ENCODE data around the gene COX4I1. TPM values are rescaled to one million over a fixed set of nuclear protein-coding genes. Genes with fewer than 3 reads are reported as not detected.

Gene COX4I1
- total and polyA plus RNA-seq, 2 of the 8 experiments (the other 6 are each of a cell fraction or from before 2014, with no cell fraction given): 507 to 707 TPM

- Histone ChIP-seq H4K8ac (ENCODE audit: extremely low read depth, insufficient read depth, low read length) (0 out of 2 replicates have a peak overlapping the region, but pooled peaks have one; percentile 53), H3K9me3 (ENCODE audit: insufficient read depth in 2 of 2, low read depth in 1 of 2, low read length in 1 of 2) (no peaks in the 10 kb centered on the region), H2BK12ac (ENCODE audit: low read depth, low read length) (no peak overlapping the region), H3K27me3 (replicated peaks in 1 of 4; ENCODE audit: control insufficient read depth in 3 of 4, extremely low read depth in 1 of 4, insufficient read depth in 3 of 4, low read length in 3 of 4) (no peaks in the 10 kb centered on the region), H2BK5ac (ENCODE audit: low read depth, low read length) (no peak overlapping the region), H4K20me1 (replicated peaks in 1 of 2; ENCODE audit: control insufficient read depth in 1 of 2, insufficient read depth in 2 of 2, low read length in 2 of 2) (peaks cover 6 to 14% of the 10 kb centered on the region in 2 experiments), H4K5ac (ENCODE audit: insufficient read length, low read depth, low read length) (no peak overlapping the region), H3K14ac (ENCODE audit: insufficient read length) (no peak overlapping the region), H3K9ac (replicated peaks in 1 of 4; ENCODE audit: extremely low read depth in 1 of 4, low read depth in 3 of 4, low read length in 3 of 4) (peak overlapping the region in 3 of 4 experiments; percentile 70 to 88 (median 84); a peak in 6 of 7 replicates), H2AK5ac (ENCODE audit: low read depth, low read length) (no peak overlapping the region), H3K23me2 (ENCODE audit: low read depth, low read length) (peaks cover 6% of the 10 kb centered on the region), H3K4me3 (ENCODE audit: extremely low read depth in 1 of 4, insufficient read depth in 2 of 4, low read depth in 3 of 4, low read length in 4 of 4) (peak overlapping the region; percentile 82 to 97 (median 95)), H3K4ac (replicated peaks; ENCODE audit: insufficient read length, low read depth, low read length) (no peak overlapping the region), H3K4me2 (ENCODE audit: insufficient read depth in 1 of 2, low read depth in 2 of 2, low read length in 2 of 2) (peak overlapping the region; percentile 72 to 78), H4K91ac (replicated peaks; ENCODE audit: insufficient read length, low read length) (no peak overlapping the region), H3K18ac (ENCODE audit: extremely low read depth, low read length) (no peak overlapping the region), H2BK20ac (ENCODE audit: low read length) (no peak overlapping the region), H3K27ac (ENCODE audit: low read depth, low read length) (peak overlapping the region; percentile 81; the same call in 1 of the 2 replicates), H3K79me2 (ENCODE audit: control insufficient read depth in 1 of 2, insufficient read depth in 2 of 2, low read length in 2 of 2) (peaks cover 28 to 69% of the 10 kb centered on the region in 2 experiments), H3K36me3 (ENCODE audit: control insufficient read depth in 2 of 4, insufficient read depth in 4 of 4, low read length in 3 of 4) (peaks cover 27 to 60% (median 44%) of the 10 kb centered on the region in 4 experiments), H3K79me1 (ENCODE audit: low read depth, low read length) (peaks cover 4% of the 10 kb centered on the region), H2BK120ac (replicated peaks; ENCODE audit: low read depth, low read length) (no peak overlapping the region), H2AFZ (ENCODE audit: low read length) (no peak overlapping the region), H3K4me1 (replicated peaks in 1 of 4; ENCODE audit: control insufficient read depth in 3 of 4, insufficient read depth in 4 of 4, low read length in 3 of 4) (peaks cover 0 to 3% (median 0%) of the 10 kb centered on the region in 4 experiments; a peak in 1 of 7 replicates), H3K56ac (replicated peaks; ENCODE audit: insufficient read length, low read depth, low read length) (no peak overlapping the region), H3K23ac (ENCODE audit: insufficient read length) (no peak overlapping the region), H2BK15ac (ENCODE audit: low read length) (no peak overlapping the region)
- no peak for FAIRE-seq
- no peak for DNase-seq (ENCODE audit: low read depth in 1 of 2, low spot score in 2 of 2)
- CTCF ChIA-PET (ENCODE audit: partially characterized antibody): interaction anchor here (1.0 to 4.9 kb wide), 3 partner anchors 20 to 48 kb away, joined by 3 to 38 read pairs (median 3); no protein-coding TSS in a partner anchor
- POLR2A ChIA-PET (ENCODE audit: partially characterized antibody): interaction anchor here (0.8 to 1.5 kb wide), 9 partner anchors 9 to 222 kb away, joined by 3 to 8 read pairs (median 3); no protein-coding TSS in a partner anchor
- TF ChIP-seq SIN3A (conservative IDR thresholded peaks at IDR 0.05 in 1 of 2, IDR thresholded peaks at IDR 0.05 in 1 of 2; ENCODE audit: low read depth in 1 of 2, low read length in 2 of 2) (no peak), USF2 (IDR thresholded peaks at IDR 0.05; ENCODE audit: low read length) (no peak), E2F6 (IDR thresholded peaks at IDR 0.05) (no peak)
- WGBS, 2 experiments (ENCODE audit: extremely low coverage in 1 of 2, insufficient coverage in 1 of 2, insufficient read length in 1 of 2, insufficient replicate concordance in 2 of 2, low coverage in 1 of 2, low lambda C conversion rate in 2 of 2, missing lambda C conversion rate in 1 of 2): 30% methylated on average over 9 of the region's 9 CpGs; no CpG with 5 or more reads in 1 of the 2 experiments
These were observed 800 bp downstream of the COX4I1 start for GRCh38 chr16:85800321-85800669.
